HG03196 (cell line): Measurements from ENCODE around the gene TFF1.

Experiments
- ATAC-seq: cut with Tn5 transposase; IDR thresholded peaks from one replicate; pipeline ENCODE4 v1.9.1; 2021; ENCODE audit not compliant: unreplicated experiment

TFF1 gene

DNA sequence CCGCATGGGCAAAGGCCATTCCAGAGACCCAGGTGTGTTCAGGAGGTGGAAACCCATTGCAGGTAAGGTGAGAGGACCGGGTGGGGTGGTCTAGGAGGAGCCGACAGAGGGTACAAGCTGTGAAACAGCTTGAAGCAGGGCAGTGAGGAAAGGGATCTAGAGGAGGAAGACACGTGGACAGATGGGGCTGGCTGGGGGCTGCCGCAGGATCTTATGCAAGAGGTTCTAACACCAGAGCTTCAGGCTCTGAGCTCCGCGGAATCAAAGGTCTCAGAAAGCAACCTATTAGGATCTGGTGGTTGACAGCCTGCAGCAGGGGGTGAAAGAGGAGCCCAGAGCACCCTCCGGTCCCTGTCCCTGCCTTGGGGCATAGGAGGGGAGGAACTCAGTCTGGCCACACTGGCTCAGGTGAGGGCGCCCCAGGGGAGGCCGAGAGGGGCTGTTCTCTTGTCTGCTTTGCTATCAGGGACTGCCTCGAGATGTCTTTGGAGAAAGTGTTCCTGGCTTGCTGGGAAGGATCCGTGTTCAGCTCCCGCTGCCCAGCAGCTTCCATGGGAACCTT, 1.9 kb downstream of the TFF1 start:
- ATAC-seq: no peak

DNA sequence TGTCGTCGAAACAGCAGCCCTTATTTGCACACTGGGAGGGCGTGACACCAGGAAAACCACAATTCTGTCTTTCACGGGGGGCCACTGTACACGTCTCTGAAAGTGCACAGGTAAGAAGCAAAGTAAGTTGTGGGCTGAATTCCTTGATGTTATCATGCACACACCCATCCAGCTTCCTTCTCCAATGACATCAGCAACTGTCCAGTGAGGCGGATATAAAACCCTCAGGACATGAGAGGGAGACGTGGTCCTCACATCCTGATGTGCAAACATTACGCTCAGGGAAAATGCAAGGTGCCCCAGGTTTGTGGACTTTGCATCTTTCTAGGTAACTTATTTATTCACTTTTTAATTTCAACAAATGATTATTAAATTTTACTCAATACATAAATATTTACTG, 3.0 kb downstream of the TFF1 start:
- no peak for ATAC-seq

DNA sequence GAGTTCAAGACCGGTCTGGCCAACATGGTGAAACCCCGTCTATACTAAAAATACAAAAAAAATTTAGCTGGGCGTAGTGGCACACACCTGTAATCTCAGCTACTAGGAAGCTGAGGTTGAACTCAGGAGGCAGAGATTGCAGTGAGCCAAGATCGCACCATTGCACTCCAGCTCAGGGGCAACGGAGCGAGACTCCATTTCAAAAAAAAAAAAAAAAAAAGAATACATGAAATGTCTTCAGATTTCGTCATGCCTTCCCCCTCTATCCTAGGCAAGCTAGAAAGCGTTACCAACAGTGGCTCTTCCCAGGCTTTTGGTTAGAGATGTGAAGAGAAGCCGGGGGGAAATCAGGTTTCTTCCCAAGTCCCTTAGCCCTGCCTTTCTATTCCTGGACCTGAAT, 3.6 kb downstream of the TFF1 start:
- no peak for ATAC-seq

DNA sequence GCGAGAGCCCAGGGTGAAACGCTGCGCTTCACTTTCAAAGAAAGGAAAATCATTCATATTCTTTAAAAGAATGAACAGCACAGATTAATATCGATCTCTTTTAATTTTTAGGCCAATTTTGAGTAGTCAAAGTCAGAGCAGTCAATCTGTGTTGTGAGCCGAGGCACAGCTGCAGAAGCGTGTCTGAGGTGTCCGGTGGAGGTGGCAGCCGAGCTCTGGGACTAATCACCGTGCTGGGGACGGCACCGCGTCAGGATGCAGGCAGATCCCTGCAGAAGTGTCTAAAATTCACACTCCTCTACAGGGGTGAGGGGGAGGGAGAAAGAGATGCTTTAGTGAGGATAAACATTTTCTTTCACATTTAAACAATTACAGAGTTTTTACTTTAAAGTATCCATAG, 4.1 kb downstream of the TFF1 start:
- ATAC-seq: no peak

DNA sequence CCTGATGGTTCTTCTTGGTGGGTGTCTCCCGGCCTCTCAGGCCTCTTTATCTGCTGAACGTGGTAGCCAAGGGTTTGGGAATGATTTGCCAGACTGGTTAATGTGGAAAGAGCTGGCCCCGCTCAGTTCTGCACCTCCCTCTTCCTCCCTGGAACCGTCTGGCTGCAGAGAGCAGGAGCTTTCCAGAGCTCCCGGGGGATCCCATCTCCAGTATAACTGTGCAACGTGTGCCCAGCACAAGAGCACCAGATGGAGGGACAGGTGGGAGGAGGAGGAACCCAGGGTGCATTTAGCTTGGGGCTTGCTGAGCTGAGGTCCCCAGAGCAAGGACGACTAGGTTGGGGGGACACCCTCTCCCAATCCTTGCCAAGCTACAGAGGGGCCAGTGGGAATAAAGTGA, 5.0 kb downstream of the TFF1 start:
- ATAC-seq: no peak

DNA sequence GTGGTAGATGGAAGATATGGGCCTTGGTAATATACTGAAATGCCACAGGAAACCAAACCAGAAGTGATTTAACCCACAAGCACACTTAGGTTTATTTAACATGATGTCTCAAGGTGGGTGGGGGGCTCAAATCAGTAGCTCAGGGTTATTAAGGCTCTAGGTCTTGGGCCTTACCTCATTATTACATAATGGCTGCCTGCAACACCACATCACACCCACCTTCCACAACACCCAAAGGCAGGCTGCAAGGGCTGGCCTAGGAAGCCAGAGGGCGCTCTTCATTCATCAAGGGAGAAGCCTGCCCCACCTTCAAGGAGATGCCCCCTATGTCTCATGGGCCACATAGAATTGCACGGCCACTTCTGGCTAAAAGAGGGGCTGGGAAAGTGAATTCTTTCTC, 6.0 kb downstream of the TFF1 start:
- ATAC-seq: no peak

DNA sequence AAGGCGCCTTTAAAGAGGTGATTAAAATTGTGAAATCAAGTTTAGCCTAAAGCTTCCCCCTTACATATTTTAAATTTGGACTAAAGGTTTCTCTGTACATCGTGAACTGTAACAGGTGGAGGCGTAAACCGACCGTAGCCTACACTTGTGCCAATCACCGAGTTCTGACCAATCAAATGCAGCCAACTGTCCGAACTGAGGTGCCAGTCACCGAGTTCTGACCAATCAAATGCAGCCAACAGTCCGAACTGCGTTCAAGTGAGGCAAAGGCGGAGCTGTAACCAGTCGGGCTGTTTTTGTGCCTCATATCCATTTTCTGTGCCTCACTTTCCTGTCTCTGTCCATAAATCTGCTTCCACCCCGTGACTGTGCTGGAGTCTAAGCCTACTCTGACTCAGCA, 7.4 kb downstream of the TFF1 start:
- no peak for ATAC-seq

DNA sequence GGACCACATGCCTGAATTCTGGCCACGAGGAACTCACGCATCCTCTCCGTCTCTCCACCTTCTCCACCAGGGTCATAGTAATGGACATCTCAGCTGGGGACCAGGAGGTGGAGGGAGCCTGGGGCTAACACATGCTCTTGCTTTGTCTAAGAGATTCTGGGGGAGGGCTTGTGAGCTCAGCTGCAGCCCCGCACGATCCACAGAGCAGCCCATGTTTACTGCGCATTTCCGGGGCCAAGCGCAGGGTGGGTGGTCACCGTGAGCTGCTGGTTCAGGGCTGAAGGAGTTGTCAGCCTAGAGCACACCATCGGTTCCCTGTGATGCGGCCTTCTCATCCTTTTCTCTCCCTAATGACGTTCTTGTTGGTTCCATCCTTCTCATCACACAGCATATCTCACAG, 8.1 kb downstream of the TFF1 start:
- no peak for ATAC-seq

DNA sequence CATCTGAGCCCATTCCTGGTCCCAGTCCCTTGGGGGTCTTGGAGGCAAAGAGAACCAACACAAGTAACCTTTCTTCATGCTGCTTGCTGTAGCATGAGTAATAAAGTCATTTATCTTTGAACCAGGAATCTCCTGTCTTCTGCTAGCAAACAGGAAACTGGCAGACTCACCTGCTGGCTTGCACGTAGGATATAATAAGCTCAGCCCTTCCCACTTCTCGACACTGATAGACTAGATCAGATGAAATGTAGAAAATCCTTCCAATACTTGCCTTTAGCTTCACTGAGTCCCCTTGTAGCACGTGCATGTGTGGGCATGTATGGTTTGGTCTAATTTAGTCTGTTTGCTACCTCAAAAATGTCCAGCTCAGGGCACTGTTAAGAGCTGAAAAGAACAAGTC, 9.0 kb downstream of the TFF1 start:
- no peak for ATAC-seq

DNA sequence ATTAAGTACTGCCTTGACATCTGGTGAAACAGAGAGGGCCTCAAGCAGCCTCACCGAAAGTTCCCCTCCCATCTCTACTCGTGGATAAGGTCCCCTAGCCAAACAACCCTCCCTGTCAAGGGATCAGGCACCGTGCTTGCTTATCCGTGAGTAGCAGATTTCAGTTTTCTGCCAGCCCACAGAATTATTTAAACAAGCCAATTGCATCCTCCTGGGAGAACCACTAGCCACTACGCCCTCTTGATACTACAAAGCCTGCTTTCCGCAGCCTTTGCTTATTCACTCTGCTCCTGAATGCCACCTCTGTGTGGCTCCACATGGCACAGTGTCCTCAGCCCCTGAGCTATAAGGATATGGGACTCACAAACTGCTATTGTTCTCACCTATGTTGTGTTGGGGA, 9.7 kb downstream of the TFF1 start:
- no peak for ATAC-seq

DNA sequence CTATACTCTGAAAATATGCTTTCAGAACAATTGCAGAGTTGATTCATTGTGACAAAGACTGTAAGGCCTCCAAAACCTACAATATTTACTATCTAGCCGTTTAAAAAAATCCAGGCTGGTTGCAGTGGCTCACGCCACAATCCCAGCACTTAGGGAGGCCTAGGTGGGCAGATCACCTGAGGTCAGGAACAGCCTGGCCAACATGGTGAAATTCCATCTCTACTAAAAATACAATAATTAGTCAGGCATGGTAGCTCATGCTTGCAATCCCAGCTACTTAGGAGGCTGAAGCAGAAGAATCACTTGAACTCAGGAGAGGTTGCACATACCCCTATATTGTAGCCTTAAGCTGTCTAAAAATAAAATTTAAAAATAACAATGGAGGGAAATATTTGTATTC, 10.3 kb downstream of the TFF1 start:
- no peak for ATAC-seq

DNA sequence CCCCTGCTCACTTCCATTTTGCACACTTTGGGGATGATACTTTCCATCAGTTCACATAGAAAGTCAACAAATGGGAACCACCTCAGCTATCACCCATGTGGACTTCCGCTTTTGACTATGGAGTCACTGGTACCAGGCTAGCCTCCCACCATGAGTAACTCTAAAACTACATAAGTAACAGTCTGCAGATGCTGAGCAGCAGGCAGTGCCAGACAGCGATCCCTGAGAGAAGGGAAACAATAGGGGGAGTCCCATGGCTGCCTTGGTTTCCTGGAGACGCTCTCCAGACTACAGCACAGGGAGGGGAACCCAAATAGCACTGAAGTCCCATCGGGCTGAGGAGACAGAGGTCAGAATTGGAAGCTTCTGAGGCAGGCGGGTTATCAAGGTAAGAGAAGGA, 12.7 kb downstream of the TFF1 start:
- no peak for ATAC-seq

DNA sequence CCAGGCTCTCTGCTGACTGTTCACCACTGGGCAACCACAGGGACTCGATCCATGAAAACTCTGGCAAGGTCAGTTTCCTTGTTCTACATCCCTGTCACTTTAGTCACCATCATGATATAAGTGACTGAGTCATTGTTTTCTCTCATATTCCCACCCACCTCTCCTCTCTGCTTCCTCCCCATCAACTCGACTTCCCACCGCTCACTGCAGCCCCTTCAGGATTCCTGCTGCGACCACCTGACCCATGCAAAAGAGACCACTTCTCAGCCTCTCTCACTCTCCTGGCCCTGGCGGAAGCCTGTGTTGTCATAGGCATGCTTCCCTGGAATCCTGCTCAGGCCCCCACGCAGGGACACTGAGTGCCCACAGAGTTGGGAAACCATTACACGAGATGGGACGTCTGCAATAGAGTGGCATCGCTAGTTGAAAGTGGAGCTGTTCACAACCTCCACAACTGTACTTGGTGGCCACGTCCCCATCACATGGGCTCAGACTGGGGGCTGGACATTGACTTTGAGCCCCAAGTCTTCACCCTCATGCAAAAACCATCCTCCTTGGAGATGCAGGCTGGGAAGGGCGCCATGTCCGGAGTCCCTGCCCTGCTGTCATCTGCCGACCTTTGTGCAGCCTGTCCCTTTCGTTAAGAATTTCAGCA, 13.8 kb downstream of the TFF1 start:
- ATAC-seq: no peak

DNA sequence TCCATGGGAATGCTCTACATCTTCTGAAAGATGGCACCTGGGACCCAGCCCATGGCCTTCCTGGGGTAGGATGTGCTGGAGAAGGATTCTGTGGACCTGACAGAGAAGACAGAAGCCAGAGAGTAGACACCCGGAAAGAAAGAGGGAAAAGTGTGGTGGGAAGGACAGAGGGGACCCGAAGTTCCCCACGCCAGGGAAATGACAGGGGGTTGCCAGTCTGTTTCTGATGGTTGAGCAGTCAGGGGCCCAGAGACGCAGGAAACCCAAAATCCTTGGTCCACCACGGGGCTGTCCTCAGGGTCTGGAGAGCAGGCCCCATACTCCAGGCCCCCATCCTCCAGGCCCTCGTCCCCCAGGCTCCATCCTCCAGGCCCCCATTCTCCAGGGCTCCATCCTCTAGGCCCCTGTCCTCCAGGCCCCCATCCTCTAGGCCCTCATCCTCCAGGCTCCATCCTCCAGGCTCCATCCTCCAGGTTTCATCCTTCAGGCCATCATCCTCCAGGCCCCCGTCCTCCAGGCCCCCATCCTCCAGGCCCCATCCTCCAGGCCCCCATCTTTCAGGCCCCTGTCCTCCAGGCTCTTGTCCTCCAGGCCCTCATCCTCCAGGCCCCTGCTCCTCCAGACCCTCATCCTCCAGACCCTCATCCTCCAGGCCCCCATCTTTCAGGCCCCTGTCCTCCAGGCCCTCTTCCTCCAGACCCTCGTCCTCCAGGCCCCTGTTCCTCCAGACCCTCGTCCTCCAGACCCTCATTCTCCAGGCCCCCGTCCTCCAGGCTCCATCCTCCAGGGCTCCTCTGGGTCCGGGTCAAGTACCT, 14.5 kb downstream of the TFF1 start:
- no peak for ATAC-seq

DNA sequence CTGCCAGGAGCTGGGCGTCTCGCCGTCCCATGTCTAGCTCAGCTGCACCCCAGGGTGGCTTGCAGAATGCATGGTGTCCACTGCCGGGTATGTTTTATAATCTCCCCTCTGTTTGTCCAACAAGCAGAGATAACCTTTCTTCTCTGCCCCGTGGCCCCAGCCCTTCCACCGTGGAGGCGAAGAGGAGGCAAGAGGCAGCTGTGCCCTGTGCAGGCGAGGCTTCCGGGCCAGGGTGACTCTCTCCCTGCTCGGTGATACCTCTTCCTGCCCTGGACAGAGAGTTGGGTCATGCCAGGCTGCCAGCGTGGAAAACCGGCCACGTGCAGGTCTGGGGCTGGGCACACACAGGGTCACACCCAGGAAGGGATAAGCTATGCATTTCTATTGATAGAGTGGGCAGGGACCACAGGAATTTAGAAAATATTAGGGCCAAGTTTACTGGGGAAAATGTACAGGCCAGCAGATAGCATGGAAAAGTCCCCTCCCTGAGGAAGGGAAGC, 15.4 kb downstream of the TFF1 start, which contains the start of gene TFF2:
TFF2 (minus strand) TSS at position 68 of the 500 bp plus-strand sequence; CDS start at position 31, 37 bp downstream.
- no peak for ATAC-seq

DNA sequence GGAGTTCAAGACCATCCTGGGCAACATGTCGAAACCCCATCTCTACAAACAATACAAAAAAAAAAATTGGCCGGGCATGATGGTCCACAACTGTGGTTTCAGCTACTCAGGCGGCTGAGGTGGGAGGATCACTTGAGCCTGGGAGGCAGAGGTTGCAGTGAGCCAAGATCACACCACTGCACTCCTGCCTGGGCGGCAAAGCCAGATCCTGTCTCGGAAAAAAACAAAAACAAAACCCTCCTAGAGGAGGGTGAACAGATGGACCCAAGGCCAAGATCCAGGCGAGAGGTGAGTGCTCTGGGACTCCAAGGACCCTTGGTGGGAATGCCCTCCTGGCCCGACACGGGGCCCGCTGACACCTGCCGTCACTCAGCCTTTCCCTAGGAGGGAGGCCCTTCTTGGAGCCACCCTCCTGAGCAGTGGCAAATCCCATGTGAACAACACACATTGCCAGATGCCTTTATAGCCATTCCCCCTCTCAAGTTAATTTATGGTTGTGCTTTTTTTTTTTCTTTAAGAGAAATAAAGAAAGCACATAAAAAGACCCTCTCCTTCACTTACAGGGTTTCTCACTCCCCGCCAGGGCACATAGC, 15.9 kb downstream of the TFF1 start:
- ATAC-seq: no peak

DNA sequence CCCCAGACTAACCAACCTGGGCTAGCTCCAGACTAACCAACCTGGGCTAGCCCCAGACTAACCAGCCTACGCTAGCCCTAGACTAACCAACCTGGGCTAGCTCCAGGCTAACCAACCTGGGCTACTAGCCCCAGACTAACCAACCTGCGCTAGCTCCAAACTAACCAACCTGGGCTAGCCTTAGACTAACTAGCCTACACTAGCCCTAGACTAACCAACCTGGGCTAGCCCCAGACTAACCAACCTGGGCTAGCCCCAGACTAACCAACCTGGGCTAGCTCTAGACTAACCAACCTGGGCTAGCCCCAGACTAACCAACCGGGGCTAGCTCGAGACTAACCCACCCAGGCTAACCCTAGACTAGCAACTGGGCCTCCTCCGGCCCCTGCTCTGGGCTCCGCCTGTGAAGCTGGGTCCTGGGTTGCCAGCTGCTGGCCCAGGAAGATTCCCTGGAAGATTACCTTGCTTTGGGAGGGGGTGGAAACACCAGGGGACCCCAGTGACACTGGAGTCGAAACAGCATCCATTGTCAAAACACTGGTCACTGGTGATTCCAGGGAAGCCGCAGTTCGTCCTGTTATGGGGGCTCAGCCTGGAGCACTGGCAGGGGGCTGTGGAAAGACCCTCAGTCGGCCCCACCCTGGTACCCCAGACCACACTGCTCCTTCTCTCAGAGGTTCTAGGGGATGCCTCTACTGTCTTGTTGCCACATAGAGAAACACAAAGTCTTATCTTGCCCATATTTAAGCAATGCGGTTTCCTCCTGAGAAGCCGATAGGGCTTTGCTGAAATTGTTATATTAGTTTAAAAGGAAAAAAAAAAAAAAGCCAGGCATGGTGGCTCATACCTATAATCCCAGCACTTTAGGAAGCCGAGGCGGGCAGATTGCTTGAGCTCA, 16.7 kb downstream of the TFF1 start:
- no peak for ATAC-seq

DNA sequence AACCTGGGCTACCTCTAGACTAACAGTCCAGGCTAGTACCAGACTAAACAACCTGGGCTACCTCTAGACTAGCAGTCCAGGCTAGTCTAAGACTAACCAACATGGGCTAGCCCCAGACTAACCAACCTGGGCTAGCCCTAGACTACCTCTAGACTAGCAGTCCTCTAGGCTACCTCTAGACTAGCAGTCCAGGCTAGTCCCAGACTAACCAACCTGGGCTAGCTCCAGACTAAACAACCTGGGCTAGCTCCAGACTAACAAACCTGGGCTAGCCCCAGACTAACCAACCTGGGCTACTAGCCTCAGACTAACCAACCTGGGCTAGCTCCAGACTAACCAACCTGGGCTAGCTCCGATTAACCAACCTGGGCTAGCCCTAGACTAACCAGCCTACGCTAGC, 17.6 kb downstream of the TFF1 start:
- no peak for ATAC-seq

DNA sequence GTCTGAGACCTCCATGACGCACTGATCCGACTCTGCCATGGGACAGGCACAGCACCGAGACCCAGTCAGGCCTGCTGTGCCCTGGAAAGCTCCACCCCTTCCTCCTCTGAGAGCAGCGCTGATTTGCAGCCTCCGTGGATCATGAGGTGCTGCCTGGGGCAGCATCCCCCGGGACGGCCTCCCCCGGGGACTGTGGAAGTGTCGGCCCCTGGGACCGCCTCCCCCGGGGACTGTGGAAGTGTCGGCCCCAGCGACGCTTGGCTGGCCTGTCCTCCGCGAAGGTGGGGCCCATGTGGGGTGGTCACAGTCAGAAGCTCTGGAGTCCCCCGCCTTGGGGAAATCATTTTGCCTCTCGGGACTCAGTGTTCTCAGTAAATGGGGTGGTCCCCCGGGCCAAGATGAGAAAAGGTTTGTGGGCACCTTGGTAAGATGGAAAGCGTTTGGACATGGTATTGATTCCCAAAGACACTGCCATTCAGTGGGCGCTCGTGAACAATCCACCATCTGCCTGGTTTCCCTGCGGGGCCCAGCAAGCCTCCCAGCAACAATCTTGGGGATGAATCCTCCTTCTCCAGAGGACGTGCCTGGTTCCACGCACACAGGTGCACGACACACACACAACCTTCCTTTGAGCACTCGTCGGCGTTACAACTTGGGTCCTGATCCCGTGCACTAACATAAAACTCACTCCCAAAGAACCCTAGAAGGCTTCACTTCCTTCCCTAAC, 18.6 kb downstream of the TFF1 start:
- no peak for ATAC-seq
